Measurements from ENCODE around the gene DDN. TPM values are rescaled to one million over a fixed set of nuclear protein-coding genes. Genes with fewer than 3 reads are reported as not detected.
A peak's percentile ranks its signal among the peaks of the same experiment; 100 is the strongest.

The DDN gene
- total and polyA plus RNA-seq, 9 of the 15 experiments (the other 6 are each of a cell fraction or from before 2014, with no cell fraction given) = 0.03 to 3.6 (median 1.6) TPM

DNA sequence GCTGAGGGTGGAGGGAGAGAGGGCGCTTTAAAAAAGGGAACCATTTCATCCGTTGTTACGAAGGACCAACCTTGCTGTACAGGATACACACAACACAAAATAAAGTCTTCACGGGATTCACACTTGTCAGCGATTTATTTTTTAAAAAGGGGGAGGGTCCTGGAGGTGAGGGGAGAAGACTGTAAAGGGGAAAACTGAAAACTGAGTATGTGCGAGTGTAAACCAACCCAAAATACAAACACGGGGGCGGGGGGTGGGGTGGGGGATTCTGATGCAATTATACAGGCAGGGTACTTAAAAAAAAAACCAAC lies 19.9 kb upstream of the DDN start (continued):
- TF ChIP-seq, protein P1, sequence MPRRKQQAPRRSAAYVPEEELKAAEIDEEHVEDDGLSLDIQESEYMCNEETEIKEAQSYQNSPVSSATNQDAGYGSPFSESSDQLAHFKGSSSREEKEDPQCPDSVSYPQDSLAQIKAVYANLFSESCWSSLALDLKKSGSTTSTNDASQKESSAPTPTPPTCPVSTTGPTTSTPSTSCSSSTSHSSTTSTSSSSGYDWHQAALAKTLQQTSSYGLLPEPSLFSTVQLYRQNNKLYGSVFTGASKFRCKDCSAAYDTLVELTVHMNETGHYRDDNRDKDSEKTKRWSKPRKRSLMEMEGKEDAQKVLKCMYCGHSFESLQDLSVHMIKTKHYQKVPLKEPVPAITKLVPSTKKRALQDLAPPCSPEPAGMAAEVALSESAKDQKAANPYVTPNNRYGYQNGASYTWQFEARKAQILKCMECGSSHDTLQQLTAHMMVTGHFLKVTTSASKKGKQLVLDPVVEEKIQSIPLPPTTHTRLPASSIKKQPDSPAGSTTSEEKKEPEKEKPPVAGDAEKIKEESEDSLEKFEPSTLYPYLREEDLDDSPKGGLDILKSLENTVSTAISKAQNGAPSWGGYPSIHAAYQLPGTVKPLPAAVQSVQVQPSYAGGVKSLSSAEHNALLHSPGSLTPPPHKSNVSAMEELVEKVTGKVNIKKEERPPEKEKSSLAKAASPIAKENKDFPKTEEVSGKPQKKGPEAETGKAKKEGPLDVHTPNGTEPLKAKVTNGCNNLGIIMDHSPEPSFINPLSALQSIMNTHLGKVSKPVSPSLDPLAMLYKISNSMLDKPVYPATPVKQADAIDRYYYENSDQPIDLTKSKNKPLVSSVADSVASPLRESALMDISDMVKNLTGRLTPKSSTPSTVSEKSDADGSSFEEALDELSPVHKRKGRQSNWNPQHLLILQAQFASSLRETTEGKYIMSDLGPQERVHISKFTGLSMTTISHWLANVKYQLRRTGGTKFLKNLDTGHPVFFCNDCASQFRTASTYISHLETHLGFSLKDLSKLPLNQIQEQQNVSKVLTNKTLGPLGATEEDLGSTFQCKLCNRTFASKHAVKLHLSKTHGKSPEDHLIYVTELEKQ (CRISPR knock-in tag; IDR thresholded peaks at IDR 0.05) = no peak
- no peak for TF ChIP-seq THAP12 (CRISPR knock-in tag; IDR thresholded peaks at IDR 0.05)
- TF ChIP-seq ZNF347 (CRISPR knock-in tag; IDR thresholded peaks at IDR 0.05; ENCODE audit: low read depth) = no peak
- no peak for TF ChIP-seq ZNF124 (CRISPR knock-in tag; IDR thresholded peaks at IDR 0.05)
- peak; percentile 40; the same call in 1 of the 2 replicates for TF ChIP-seq FOSL1 (tag; conservative IDR thresholded peaks at IDR 0.05)
- TF ChIP-seq ZNF589 (CRISPR knock-in tag; IDR thresholded peaks at IDR 0.05; ENCODE audit: low read depth) = peak; percentile 24
- TF ChIP-seq, protein P2, sequence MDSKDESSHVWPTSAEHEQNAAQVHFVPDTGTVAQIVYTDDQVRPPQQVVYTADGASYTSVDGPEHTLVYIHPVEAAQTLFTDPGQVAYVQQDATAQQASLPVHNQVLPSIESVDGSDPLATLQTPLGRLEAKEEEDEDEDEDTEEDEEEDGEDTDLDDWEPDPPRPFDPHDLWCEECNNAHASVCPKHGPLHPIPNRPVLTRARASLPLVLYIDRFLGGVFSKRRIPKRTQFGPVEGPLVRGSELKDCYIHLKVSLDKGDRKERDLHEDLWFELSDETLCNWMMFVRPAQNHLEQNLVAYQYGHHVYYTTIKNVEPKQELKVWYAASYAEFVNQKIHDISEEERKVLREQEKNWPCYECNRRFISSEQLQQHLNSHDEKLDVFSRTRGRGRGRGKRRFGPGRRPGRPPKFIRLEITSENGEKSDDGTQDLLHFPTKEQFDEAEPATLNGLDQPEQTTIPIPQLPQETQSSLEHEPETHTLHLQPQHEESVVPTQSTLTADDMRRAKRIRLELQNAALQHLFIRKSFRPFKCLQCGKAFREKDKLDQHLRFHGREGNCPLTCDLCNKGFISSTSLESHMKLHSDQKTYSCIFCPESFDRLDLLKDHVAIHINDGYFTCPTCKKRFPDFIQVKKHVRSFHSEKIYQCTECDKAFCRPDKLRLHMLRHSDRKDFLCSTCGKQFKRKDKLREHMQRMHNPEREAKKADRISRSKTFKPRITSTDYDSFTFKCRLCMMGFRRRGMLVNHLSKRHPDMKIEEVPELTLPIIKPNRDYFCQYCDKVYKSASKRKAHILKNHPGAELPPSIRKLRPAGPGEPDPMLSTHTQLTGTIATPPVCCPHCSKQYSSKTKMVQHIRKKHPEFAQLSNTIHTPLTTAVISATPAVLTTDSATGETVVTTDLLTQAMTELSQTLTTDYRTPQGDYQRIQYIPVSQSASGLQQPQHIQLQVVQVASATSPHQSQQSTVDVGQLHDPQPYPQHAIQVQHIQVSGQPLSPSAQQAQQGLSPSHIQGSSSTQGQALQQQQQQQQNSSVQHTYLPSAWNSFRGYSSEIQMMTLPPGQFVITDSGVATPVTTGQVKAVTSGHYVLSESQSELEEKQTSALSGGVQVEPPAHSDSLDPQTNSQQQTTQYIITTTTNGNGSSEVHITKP (IDR thresholded peaks at IDR 0.05; ENCODE audit: partially characterized antibody) = peak; percentile 3
- TF ChIP-seq, protein P3, sequence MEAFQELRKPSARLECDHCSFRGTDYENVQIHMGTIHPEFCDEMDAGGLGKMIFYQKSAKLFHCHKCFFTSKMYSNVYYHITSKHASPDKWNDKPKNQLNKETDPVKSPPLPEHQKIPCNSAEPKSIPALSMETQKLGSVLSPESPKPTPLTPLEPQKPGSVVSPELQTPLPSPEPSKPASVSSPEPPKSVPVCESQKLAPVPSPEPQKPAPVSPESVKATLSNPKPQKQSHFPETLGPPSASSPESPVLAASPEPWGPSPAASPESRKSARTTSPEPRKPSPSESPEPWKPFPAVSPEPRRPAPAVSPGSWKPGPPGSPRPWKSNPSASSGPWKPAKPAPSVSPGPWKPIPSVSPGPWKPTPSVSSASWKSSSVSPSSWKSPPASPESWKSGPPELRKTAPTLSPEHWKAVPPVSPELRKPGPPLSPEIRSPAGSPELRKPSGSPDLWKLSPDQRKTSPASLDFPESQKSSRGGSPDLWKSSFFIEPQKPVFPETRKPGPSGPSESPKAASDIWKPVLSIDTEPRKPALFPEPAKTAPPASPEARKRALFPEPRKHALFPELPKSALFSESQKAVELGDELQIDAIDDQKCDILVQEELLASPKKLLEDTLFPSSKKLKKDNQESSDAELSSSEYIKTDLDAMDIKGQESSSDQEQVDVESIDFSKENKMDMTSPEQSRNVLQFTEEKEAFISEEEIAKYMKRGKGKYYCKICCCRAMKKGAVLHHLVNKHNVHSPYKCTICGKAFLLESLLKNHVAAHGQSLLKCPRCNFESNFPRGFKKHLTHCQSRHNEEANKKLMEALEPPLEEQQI (IDR thresholded peaks at IDR 0.05) = no peak
- no peak for TF ChIP-seq MYBL2 (IDR thresholded peaks at IDR 0.05; ENCODE audit: low read depth)
- TF ChIP-seq MYBL2 (CRISPR knock-in tag; IDR thresholded peaks at IDR 0.05; ENCODE audit: borderline replicate concordance) = no peak
- no peak for TF ChIP-seq POU5F1 (IDR thresholded peaks at IDR 0.05; ENCODE audit: borderline replicate concordance, low read depth, low read length, partially characterized antibody)
- TF ChIP-seq MAFG (tag; conservative IDR thresholded peaks at IDR 0.05) = peak; percentile 51
- no peak for TF ChIP-seq SLC30A9 (CRISPR knock-in tag; IDR thresholded peaks at IDR 0.05)
- 0 out of 2 replicates have a peak, but pooled peaks have one; percentile 7 for TF ChIP-seq L3MBTL2 (IDR thresholded peaks at IDR 0.05)

All from K562 (cell line).